ENCODE results near the gene ATN1.

- TF ChIP-seq, protein P1, sequence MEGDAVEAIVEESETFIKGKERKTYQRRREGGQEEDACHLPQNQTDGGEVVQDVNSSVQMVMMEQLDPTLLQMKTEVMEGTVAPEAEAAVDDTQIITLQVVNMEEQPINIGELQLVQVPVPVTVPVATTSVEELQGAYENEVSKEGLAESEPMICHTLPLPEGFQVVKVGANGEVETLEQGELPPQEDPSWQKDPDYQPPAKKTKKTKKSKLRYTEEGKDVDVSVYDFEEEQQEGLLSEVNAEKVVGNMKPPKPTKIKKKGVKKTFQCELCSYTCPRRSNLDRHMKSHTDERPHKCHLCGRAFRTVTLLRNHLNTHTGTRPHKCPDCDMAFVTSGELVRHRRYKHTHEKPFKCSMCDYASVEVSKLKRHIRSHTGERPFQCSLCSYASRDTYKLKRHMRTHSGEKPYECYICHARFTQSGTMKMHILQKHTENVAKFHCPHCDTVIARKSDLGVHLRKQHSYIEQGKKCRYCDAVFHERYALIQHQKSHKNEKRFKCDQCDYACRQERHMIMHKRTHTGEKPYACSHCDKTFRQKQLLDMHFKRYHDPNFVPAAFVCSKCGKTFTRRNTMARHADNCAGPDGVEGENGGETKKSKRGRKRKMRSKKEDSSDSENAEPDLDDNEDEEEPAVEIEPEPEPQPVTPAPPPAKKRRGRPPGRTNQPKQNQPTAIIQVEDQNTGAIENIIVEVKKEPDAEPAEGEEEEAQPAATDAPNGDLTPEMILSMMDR (IDR thresholded peaks at IDR 0.05): no peak
- TF ChIP-seq POLR2A (IDR thresholded peaks at IDR 0.05) (no peak), EP300 (IDR thresholded peaks at IDR 0.05; ENCODE audit: low read depth) (no peak), POLR2AphosphoS5 (IDR thresholded peaks at IDR 0.05) (no peak)
These were observed 21.3 kb downstream of the ATN1 start for GRCh38 chr12:6948873-6949594.

Measured in transverse colon (tissue), 4 donors.